ENCODE data around the gene ADCK2.
A peak's percentile ranks its signal among the peaks of the same experiment; 100 is the strongest.

DNA sequence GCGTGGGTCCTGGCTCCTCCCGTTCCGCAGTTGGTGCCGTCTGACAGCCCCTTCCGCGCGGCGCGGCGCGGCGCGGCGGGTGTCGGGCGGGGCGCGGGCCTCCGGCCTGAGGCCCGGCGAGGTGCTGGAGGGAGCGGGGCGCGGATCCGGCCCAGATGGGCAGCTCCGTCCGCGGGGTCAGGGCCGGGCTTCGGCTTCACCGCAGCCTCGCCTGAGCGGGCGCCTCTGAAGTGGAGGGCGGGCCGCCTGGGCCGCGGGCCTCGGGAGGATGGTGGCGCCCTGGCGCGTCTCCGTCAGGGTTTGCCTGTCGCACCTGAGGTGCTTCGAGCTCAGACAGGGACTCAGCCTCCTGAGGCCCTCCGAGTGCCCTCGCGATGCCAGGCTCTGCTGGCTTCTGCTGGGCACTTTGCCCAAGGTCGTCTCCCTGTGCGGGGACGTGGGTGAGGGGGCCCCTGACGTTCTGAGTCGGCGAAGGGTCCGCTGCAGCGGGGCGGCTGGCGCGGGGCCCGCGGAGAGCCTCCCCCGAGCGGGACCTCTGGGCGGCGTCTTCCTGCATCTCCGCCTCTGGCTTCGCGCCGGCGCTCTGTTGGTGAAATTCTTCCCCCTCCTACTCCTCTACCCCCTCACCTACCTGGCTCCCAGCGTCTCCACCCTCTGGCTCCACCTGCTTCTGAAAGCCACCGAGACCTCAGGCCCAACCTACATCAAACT is 473 bp downstream of the ADCK2 start:
- TF ChIP-seq, protein P1, sequence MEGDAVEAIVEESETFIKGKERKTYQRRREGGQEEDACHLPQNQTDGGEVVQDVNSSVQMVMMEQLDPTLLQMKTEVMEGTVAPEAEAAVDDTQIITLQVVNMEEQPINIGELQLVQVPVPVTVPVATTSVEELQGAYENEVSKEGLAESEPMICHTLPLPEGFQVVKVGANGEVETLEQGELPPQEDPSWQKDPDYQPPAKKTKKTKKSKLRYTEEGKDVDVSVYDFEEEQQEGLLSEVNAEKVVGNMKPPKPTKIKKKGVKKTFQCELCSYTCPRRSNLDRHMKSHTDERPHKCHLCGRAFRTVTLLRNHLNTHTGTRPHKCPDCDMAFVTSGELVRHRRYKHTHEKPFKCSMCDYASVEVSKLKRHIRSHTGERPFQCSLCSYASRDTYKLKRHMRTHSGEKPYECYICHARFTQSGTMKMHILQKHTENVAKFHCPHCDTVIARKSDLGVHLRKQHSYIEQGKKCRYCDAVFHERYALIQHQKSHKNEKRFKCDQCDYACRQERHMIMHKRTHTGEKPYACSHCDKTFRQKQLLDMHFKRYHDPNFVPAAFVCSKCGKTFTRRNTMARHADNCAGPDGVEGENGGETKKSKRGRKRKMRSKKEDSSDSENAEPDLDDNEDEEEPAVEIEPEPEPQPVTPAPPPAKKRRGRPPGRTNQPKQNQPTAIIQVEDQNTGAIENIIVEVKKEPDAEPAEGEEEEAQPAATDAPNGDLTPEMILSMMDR (IDR thresholded peaks at IDR 0.05 in 2 of 3, conservative IDR thresholded peaks at IDR 0.05 in 1 of 3; ENCODE audit: control insufficient read depth in 2 of 3, extremely low read depth in 1 of 3, insufficient read depth in 1 of 3, low read depth in 3 of 3, low read length in 3 of 3) = 0 out of 6 replicates have a peak, but pooled peaks of 1 of the 3 experiments have one; percentile 2
- no peak for TF ChIP-seq CREB1 (IDR thresholded peaks at IDR 0.05; ENCODE audit: low read depth)

Data from GM12878 (cell line).